ENCODE data around the gene TTC38. TPM values are rescaled to one million over a fixed set of nuclear protein-coding genes. Genes with fewer than 3 reads are reported as not detected.

The TTC38 gene
- total RNA-seq, 1 donor from 2014 or later, result 8.4 TPM

GRCh38 chr22:46247443-46247975 is 20.3 kb upstream of the TTC38 start:
- Histone ChIP-seq H3K36me3 (ENCODE audit: control insufficient read depth, insufficient read depth, low read length) (no peaks in the 10 kb centered on the region), H3K4me3 (ENCODE audit: low read depth, low read length) (no peak overlapping the region), H3K27me3 (ENCODE audit: control insufficient read depth, insufficient read depth, low read length) (no peaks in the 10 kb centered on the region)
- TF ChIP-seq, protein P1, sequence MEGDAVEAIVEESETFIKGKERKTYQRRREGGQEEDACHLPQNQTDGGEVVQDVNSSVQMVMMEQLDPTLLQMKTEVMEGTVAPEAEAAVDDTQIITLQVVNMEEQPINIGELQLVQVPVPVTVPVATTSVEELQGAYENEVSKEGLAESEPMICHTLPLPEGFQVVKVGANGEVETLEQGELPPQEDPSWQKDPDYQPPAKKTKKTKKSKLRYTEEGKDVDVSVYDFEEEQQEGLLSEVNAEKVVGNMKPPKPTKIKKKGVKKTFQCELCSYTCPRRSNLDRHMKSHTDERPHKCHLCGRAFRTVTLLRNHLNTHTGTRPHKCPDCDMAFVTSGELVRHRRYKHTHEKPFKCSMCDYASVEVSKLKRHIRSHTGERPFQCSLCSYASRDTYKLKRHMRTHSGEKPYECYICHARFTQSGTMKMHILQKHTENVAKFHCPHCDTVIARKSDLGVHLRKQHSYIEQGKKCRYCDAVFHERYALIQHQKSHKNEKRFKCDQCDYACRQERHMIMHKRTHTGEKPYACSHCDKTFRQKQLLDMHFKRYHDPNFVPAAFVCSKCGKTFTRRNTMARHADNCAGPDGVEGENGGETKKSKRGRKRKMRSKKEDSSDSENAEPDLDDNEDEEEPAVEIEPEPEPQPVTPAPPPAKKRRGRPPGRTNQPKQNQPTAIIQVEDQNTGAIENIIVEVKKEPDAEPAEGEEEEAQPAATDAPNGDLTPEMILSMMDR (IDR thresholded peaks at IDR 0.05; ENCODE audit: insufficient read depth, low read length, severe bottlenecking), result no peak
- FAIRE-seq (no peak), DNase-seq (ENCODE audit: low read depth) (no peak)

DNA sequence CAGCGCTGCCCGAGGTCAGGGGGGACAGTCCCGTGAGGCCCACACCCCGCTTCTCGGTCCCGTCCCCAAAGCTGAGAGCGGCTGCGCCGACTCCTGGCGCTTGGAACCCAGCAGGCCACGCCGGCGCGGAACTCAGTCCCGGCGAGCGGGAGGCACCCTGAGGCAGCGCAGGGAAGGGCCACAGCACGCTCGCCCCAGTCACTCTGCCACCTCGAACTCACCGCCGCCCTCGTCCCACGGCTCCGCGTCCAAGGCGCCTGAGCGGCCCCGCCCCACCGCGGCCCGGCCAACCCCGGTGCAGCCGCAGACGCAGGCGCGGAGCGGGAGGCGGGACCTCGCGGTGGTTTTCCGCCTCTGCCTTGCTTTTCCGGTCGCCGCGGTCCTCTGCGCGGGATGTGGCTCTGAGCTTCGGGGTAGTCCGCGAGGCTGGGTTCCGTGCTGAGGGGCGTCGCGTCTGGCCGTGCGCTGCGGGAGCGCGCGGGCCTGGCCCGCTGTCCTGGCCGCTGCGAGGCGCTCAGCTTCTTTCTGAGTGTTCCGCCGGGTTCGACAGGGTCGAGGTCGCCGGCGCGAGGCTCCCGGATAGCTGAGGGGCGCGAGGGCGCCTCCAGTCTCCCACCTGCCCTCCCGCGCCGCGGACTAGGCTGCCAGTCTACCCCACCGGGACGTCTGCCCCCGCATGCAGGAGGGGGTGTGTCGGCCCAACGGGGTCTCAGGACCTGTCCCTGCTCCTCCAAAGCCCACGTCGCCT is 17.6 kb upstream of the TTC38 start, which contains the start of gene CDPF1:
Gene CDPF1 (minus strand): TSS at position 259 of the 748 bp plus-strand sequence. CDS start 2,009 bp downstream, outside the sequence.
- peak within 1 kb of the TSS; percentile 79 for H3K4me3 ChIP-seq (ENCODE audit: low read depth, low read length)
- FAIRE-seq, result no peak
- no peaks in the 10 kb centered on the region for H3K36me3 ChIP-seq (ENCODE audit: control insufficient read depth, insufficient read depth, low read length)
- no peaks in the 10 kb centered on the region for H3K27me3 ChIP-seq (ENCODE audit: control insufficient read depth, insufficient read depth, low read length)
- TF ChIP-seq, protein P1 (IDR thresholded peaks at IDR 0.05; ENCODE audit: insufficient read depth, low read length, severe bottlenecking), result no peak
- DNase-seq (ENCODE audit: low read depth), result peak; percentile 74

DNA sequence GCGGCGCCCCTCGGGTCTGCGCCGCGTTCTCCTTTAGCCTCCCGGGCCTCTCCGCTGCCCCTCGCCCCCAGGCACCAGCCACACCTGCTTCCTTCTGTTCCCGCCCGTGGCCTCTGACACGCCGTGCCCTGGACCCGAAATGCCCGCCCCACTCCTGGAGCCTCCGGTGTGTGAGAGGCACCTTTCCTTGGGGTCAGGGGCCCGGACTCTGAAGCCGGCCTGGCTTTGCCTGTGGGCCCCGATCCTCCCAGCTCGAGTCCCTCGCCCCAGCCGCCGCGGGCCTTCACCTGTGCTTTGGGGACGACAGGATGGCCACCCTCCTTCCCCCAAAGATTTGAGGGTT is 17.1 kb upstream of the TTC38 start:
- FAIRE-seq, result no peak
- peak overlapping the region; percentile 79 for H3K4me3 ChIP-seq (ENCODE audit: low read depth, low read length)
- H3K27me3 ChIP-seq (ENCODE audit: control insufficient read depth, insufficient read depth, low read length), result no peaks in the 10 kb centered on the region
- no peak for DNase-seq (ENCODE audit: low read depth)
- no peaks in the 10 kb centered on the region for H3K36me3 ChIP-seq (ENCODE audit: control insufficient read depth, insufficient read depth, low read length)
- TF ChIP-seq, protein P1 (IDR thresholded peaks at IDR 0.05; ENCODE audit: insufficient read depth, low read length, severe bottlenecking), result no peak

- TF ChIP-seq, protein P1 (IDR thresholded peaks at IDR 0.05; ENCODE audit: insufficient read depth, low read length, severe bottlenecking), result no peak
- no peak for FAIRE-seq
- H3K27me3 ChIP-seq (ENCODE audit: control insufficient read depth, insufficient read depth, low read length), result no peaks in the 10 kb centered on the region
- DNase-seq (ENCODE audit: low read depth), result no peak
- H3K4me3 ChIP-seq (ENCODE audit: low read depth, low read length), result peak overlapping the region; percentile 79
- no peaks in the 10 kb centered on the region for H3K36me3 ChIP-seq (ENCODE audit: control insufficient read depth, insufficient read depth, low read length)
These were observed 16.5 kb upstream of the TTC38 start for GRCh38 chr22:46251266-46251665.

GRCh38 chr22:46251816-46252380 is 15.9 kb upstream of the TTC38 start:
- TF ChIP-seq, protein P1 (IDR thresholded peaks at IDR 0.05; ENCODE audit: insufficient read depth, low read length, severe bottlenecking), result no peak
- H3K36me3 ChIP-seq (ENCODE audit: control insufficient read depth, insufficient read depth, low read length), result no peaks in the 10 kb centered on the region
- no peak overlapping the region for H3K4me3 ChIP-seq (ENCODE audit: low read depth, low read length)
- H3K27me3 ChIP-seq (ENCODE audit: control insufficient read depth, insufficient read depth, low read length), result no peaks in the 10 kb centered on the region
- DNase-seq (ENCODE audit: low read depth) (no peak), FAIRE-seq (no peak)

Measured in bronchial epithelial cell (primary cell).